Esophagus squamous epithelium (tissue), 4 donors: ENCODE data around the gene S100A10.

Source experiments
- CTCF ChIP-seq, 6 experiments: fragments of 450-650 bp in 4 of 6; fragments of 200-600 bp in 2 of 6; sonication (generic) in 2 of 6; IDR thresholded peaks; one replicate each; pipeline ENCODE4 v1.5.1; 2016 to 2019; ENCODE audit warnings: antibody characterized with exemption in 6 of 6, mild to moderate bottlenecking in 4 of 6, moderate library complexity in 4 of 6
- POLR2A ChIP-seq, 4 donors: fragments of 450-650 bp; IDR thresholded peaks; one replicate each; pipeline ENCODE4 v1.6.1; 2017; ENCODE audit warnings: antibody characterized with exemption in 4 of 4, mild to moderate bottlenecking in 4 of 4, moderate library complexity in 3 of 4

DNA sequence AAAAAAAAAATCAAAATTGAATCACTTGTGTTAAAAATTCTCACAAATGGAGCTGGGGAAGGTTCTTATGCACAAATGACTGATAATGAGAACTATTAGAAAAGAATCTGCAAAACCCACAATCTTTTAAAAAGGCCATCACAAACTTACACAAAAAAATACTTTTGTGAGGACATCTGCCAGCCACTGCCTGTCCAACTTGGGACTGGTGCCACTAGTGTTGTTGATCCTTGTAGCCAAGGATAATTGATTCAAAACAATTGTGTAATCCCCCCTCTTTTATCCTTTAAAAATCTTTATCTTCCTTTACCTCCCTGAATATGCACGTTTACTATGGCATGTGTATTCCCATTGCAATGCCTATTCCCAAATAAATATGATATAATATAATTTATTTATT is 45.2 kb downstream of the S100A10 start:
- TF ChIP-seq CTCF (IDR thresholded peaks at IDR 0.05) (no peak), POLR2A (IDR thresholded peaks at IDR 0.05) (no peak)
